ENCODE data around the gene LACTBL1. TPM values are rescaled to one million over a fixed set of nuclear protein-coding genes. Genes with fewer than 3 reads are reported as not detected.

Gene LACTBL1
- total RNA-seq, 1 donor from 2014 or later: not detected

- no peak for DNase-seq (ENCODE audit: low spot score)
These were observed 54.0 kb downstream of the LACTBL1 start for GRCh38 chr1:22918644-22919043.

GRCh38 chr1:22917989-22918388 lies 54.7 kb downstream of the LACTBL1 start:
- DNase-seq (ENCODE audit: low spot score): no peak
- ATAC-seq: no peak
- intact Hi-C loops (cut with DNase I): no loop called here

More at GRCh38 chr1:22918644-22919043, 54.0 kb downstream of the LACTBL1 start:
- no peak for ATAC-seq
- intact Hi-C loops (cut with DNase I): no loop called here

GRCh38 chr1:22916471-22916820 lies 56.2 kb downstream of the LACTBL1 start:
- intact Hi-C loops (cut with DNase I): no loop called here
- ATAC-seq (no peak), DNase-seq (ENCODE audit: low spot score) (no peak)

- no peak for ATAC-seq
- intact Hi-C loops (cut with DNase I): no loop called here
- no peak for DNase-seq (ENCODE audit: low spot score)
These were observed 56.7 kb downstream of the LACTBL1 start for GRCh38 chr1:22915816-22916470.

- ATAC-seq (no peak), DNase-seq (ENCODE audit: low spot score) (no peak)
- intact Hi-C loops (cut with DNase I): no loop called here
These were observed 57.4 kb downstream of the LACTBL1 start for GRCh38 chr1:22915231-22915630.

- DNase-seq (ENCODE audit: low spot score) (no peak), ATAC-seq (no peak)
- intact Hi-C loops (cut with DNase I): no loop called here
These were observed 57.9 kb downstream of the LACTBL1 start for GRCh38 chr1:22914633-22915217.

GRCh38 chr1:22914156-22914555 lies 58.5 kb downstream of the LACTBL1 start:
- ATAC-seq: no peak
- DNase-seq (ENCODE audit: low spot score): no peak
- intact Hi-C loops (cut with DNase I): no loop called here

GRCh38 chr1:22913421-22914141 lies 59.1 kb downstream of the LACTBL1 start:
- DNase-seq (ENCODE audit: low spot score) (no peak), ATAC-seq (no peak)
- intact Hi-C loops (cut with DNase I): no loop called here

- ATAC-seq (no peak), DNase-seq (ENCODE audit: low spot score) (no peak)
- intact Hi-C loops (cut with DNase I): no loop called here
These were observed 60.4 kb downstream of the LACTBL1 start for GRCh38 chr1:22912311-22912710.

- intact Hi-C loops (cut with DNase I): no loop called here
These were observed 61.5 kb downstream of the LACTBL1 start for GRCh38 chr1:22910986-22911651.

GRCh38 chr1:22910286-22910685 lies 62.4 kb downstream of the LACTBL1 start:
- DNase-seq (ENCODE audit: low spot score) (no peak), ATAC-seq (no peak)
- intact Hi-C loops (cut with DNase I): no loop called here

More at GRCh38 chr1:22910986-22911651, 61.5 kb downstream of the LACTBL1 start:
- DNase-seq (ENCODE audit: low spot score) (no peak), ATAC-seq (no peak)

GRCh38 chr1:22908880-22909426 lies 63.7 kb downstream of the LACTBL1 start:
- intact Hi-C loops (cut with DNase I): no loop called here
- no peak for DNase-seq (ENCODE audit: low spot score)
- no peak for ATAC-seq

- no peak for ATAC-seq
- no peak for DNase-seq (ENCODE audit: low spot score)
- intact Hi-C loops (cut with DNase I): no loop called here
These were observed 65.1 kb downstream of the LACTBL1 start for GRCh38 chr1:22907528-22907927.

GRCh38 chr1:22906968-22907367 lies 65.7 kb downstream of the LACTBL1 start:
- intact Hi-C loops (cut with DNase I): no loop called here
- ATAC-seq (no peak), DNase-seq (ENCODE audit: low spot score) (no peak)

- intact Hi-C loops (cut with DNase I): no loop called here
- no peak for DNase-seq (ENCODE audit: low spot score)
- no peak for ATAC-seq
These were observed 69.6 kb downstream of the LACTBL1 start for GRCh38 chr1:22903113-22903512.

Other genes with a start within 250 kb of the LACTBL1 start
- not detected for gene TEX46, start 43.0 kb upstream of the LACTBL1 start, total RNA-seq
- 39.9 TPM for gene KDM1A, start 46.6 kb upstream of the LACTBL1 start, total RNA-seq
- 38.2 TPM for gene LUZP1, start 196.0 kb upstream of the LACTBL1 start, total RNA-seq
- 2.1 TPM for gene HTR1D, start 244.6 kb upstream of the LACTBL1 start, total RNA-seq